GM12878 (cell line): Measurements from ENCODE around the gene SCTR. TPM values are rescaled to one million over a fixed set of nuclear protein-coding genes. Genes with fewer than 3 reads are reported as not detected.

Experiments used
- ATAC-seq: fragments of 200-7000 bp; cut with Tn5 transposase; 3 replicates; pipeline ENCODE4 v1.9.1; 2020; ENCODE audit warnings: mild to moderate bottlenecking, moderate library complexity
- BruUV-seq: library from RNA; stranded (reverse); fragments of 400-500 nt; replicated peaks from 2 replicates; lab custom pipeline; 2021; lab: Mats Ljungman, UMichigan
- CTCF ChIA-PET: fragments of 300-600 bp; sonication (Branson Sonifier 250); formaldehyde crosslinking; extraction: SDS; loops from one replicate; lab custom pipeline; 2021; ENCODE audit warnings: inconsistent platforms; lab: Yijun Ruan, JAX
- POLR2A ChIA-PET: fragments of 350-600 bp; formaldehyde crosslinking; extraction: SDS; loops from one replicate; lab custom pipeline; 2021; ENCODE audit warnings: inconsistent platforms; lab: Charles Lee
- RAD21 ChIA-PET: fragments of 300-600 bp; sonication (Branson Sonifier 250); formaldehyde crosslinking; loops from one replicate; lab custom pipeline; 2023; ENCODE audit warnings: antibody characterized with exemption; ENCODE audit not compliant: unreplicated experiment; lab: Charles Lee
- SMC1A ChIA-PET: fragments of 300-600 bp; sonication (Branson Sonifier 250); formaldehyde crosslinking; loops from one replicate; lab custom pipeline; 2023; ENCODE audit not compliant: unreplicated experiment, uncharacterized antibody; lab: Charles Lee
- DNase-seq: peaks from one replicate; pipeline ENCODE4 v3.0.0-alpha.2; 2011; ENCODE audit warnings: low read depth, low spot score
- FAIRE-seq: peaks from 3 replicates; lab custom pipeline; 2011; peaks lifted over from hg19 to GRCh38; lab: Jason Lieb, UNC
- H2AFZ ChIP-seq: 2 replicates; pipeline ENCODE4 v1.6.0; 2011; ENCODE audit warnings: low read depth, low read length, control low read depth; ENCODE audit not compliant: control insufficient read depth
- H3K27ac ChIP-seq: 2 replicates; pipeline ENCODE4 v1.5.1; 2011; ENCODE audit warnings: control low read depth; ENCODE audit not compliant: control insufficient read depth, insufficient read depth
- H3K27me3 ChIP-seq, 2 experiments: replicated peaks in 1 of 2; 2 replicates each; pipeline versions ENCODE4 v1.6.0 to v1.6.1; 2011; ENCODE audit warnings: low read length in 1 of 2; ENCODE audit not compliant: control insufficient read depth in 2 of 2, insufficient read depth in 2 of 2
- H3K36me3 ChIP-seq, 2 experiments: 2 replicates each; pipeline ENCODE4 v1.5.1; 2011; ENCODE audit warnings: low read length in 1 of 2; ENCODE audit not compliant: control insufficient read depth in 2 of 2, insufficient read depth in 2 of 2
- H3K4me1 ChIP-seq: 2 replicates; pipeline ENCODE4 v1.6.1; 2011; ENCODE audit warnings: mild to moderate bottlenecking, low read length, moderate library complexity, mixed read lengths; ENCODE audit not compliant: control insufficient read depth, insufficient read depth
- H3K4me2 ChIP-seq: 2 replicates; pipeline ENCODE4 v1.6.0; 2011; ENCODE audit warnings: control low read depth; ENCODE audit not compliant: control insufficient read depth, insufficient read depth
- H3K4me3 ChIP-seq: fragments of 200-600 bp; sonication (generic); 2 replicates; pipeline ENCODE4 v1.5.1; 2016
- H3K79me2 ChIP-seq: 2 replicates; pipeline ENCODE4 v1.6.0; 2011; ENCODE audit warnings: low read length; ENCODE audit not compliant: control insufficient read depth, insufficient read depth
- H3K9ac ChIP-seq: 2 replicates; pipeline ENCODE4 v1.8.0; 2011; ENCODE audit warnings: low read length, control low read depth, mixed read lengths; ENCODE audit not compliant: control insufficient read depth, insufficient read depth
- H3K9me3 ChIP-seq: replicated peaks from 3 replicates; pipeline ENCODE4 v1.5.1; 2011; ENCODE audit warnings: mild to moderate bottlenecking, low read length; ENCODE audit not compliant: control insufficient read depth, insufficient read depth
- H4K20me1 ChIP-seq: 2 replicates; pipeline ENCODE4 v1.6.0; 2011; ENCODE audit not compliant: control insufficient read depth, insufficient read depth
- BACH1 ChIP-seq: fragments of 450-650 bp; IDR thresholded peaks from 2 replicates; pipeline ENCODE4 v1.6.1; 2017; ENCODE audit warnings: mild to moderate bottlenecking, borderline replicate concordance
- BCL3 ChIP-seq: IDR thresholded peaks from 2 replicates; pipeline ENCODE4 v1.6.1; 2011; ENCODE audit warnings: borderline replicate concordance, low read depth, mild to moderate bottlenecking, moderate library complexity, low read length; ENCODE audit not compliant: insufficient read depth, poor library complexity, severe bottlenecking
- ESRRA ChIP-seq: IDR thresholded peaks from 2 replicates; pipeline ENCODE4 v1.6.1; 2012; ENCODE audit warnings: mild to moderate bottlenecking, low read length, improper control_type of control experiment
- HDAC2 ChIP-seq: fragments of 200-600 bp; sonication (generic); IDR thresholded peaks from 2 replicates; pipeline ENCODE4 v1.6.1; 2017
- IRF4 ChIP-seq: IDR thresholded peaks from 2 replicates; pipeline ENCODE4 v1.6.1; 2011; ENCODE audit warnings: low read depth, low read length
- MEF2B ChIP-seq: fragments of 450-650 bp; IDR thresholded peaks from 2 replicates; pipeline ENCODE4 v1.6.1; 2018; ENCODE audit warnings: mild to moderate bottlenecking, moderate library complexity; ENCODE audit not compliant: partially characterized antibody, poor library complexity, severe bottlenecking
- MYB ChIP-seq: fragments of 150-350 bp; IDR thresholded peaks from 2 replicates; pipeline ENCODE4 v1.6.1; 2014; ENCODE audit warnings: mild to moderate bottlenecking, low read depth, low read length, borderline replicate concordance
- MYC ChIP-seq: IDR thresholded peaks from 2 replicates; pipeline ENCODE4 v1.6.1; 2011; ENCODE audit warnings: mild to moderate bottlenecking, low read length, moderate library complexity, inconsistent platforms; ENCODE audit not compliant: insufficient read depth, insufficient replicate concordance, insufficient read length, severe bottlenecking
- NFYB ChIP-seq: IDR thresholded peaks from 2 replicates; pipeline ENCODE4 v1.6.1; 2011; ENCODE audit warnings: low read depth, mild to moderate bottlenecking, low read length, improper control_type of control experiment, moderate library complexity; ENCODE audit not compliant: insufficient read depth
- STAT3 ChIP-seq: IDR thresholded peaks from 2 replicates; pipeline ENCODE4 v1.6.1; 2011; ENCODE audit warnings: low read depth, low read length, improper control_type of control experiment
- ZNF24 ChIP-seq: fragments of 450-650 bp; IDR thresholded peaks from 2 replicates; pipeline ENCODE4 v1.6.1; 2017; ENCODE audit warnings: antibody characterized with exemption, mild to moderate bottlenecking
- ZNF274 ChIP-seq: IDR thresholded peaks from one replicate; pipeline ENCODE4 v1.8.0; 2011; ENCODE audit not compliant: insufficient read length, insufficient read depth
- WGBS: methylation state at CpG from one replicate; pipeline ENCODE4 v1.1.6; 2016; ENCODE audit warnings: low lambda C conversion rate; ENCODE audit not compliant: insufficient replicate concordance, insufficient coverage; ENCODE audit errors: missing lambda C conversion rate; 5-methylcytosine and 5-hydroxymethylcytosine counted together
- in situ Hi-C: fragments of 300-500 bp; cut with MboI; formaldehyde crosslinking; loops from 9 replicates; pipeline ENCODE4 v1.14.3; 2018; ENCODE audit warnings: mixed read lengths
- intact Hi-C: fragments of 100-400 bp; cut with micrococcal nuclease; formaldehyde crosslinking; loops from one replicate; pipeline ENCODE4 v1.14.2; 2022; ENCODE audit not compliant: unreplicated experiment
- polyA plus RNA-seq, 11 experiments: library from polyadenylated mRNA; depleted of rRNA in 4 of 11; unstranded in 6 of 11; stranded (reverse) in 5 of 11; fragments of >200 nt; fragmentation: Nextera tagmentation in 4 of 11; fragmentation: Illumina TruSeq in 1 of 11; extraction: Ambion mirVana in 4 of 11; extraction: Trizol in 1 of 11; gene quantifications; 1 replicate in 1 of 11; 2 replicates in 10 of 11; pipeline versions ENCODE4 v1.2.1 to v1.2.3, GENCODE V29; 2011 to 2016; ENCODE audit warnings: inconsistent platforms in 2 of 11, missing spikeins in 2 of 11, low read depth in 1 of 11
- total RNA-seq, 4 experiments: library from RNA; depleted of rRNA in 3 of 4; stranded (reverse); fragments of >200 nt in 3 of 4; fragmentation: Illumina TruSeq in 1 of 4; extraction: Trizol in 1 of 4; gene quantifications; 2 replicates each; pipeline versions ENCODE4 v1.2.1 to v1.2.3, GENCODE V29; 2013 to 2021

Gene SCTR
- total and polyA plus RNA-seq, 10 of the 15 experiments (the other 5 are each of a cell fraction or from before 2014, with no cell fraction given): 0.26 TPM; not detected in 9

- no peak for TF ChIP-seq ZNF274
- TF ChIP-seq HDAC2: no peak
- no peak for TF ChIP-seq MYB
- TF ChIP-seq MYC: no peak
- no peak for TF ChIP-seq BACH1
- TF ChIP-seq BCL3: no peak
- TF ChIP-seq ESRRA: no peak
- TF ChIP-seq NFYB: no peak
- no peak for TF ChIP-seq STAT3
- no peak for TF ChIP-seq ZNF24
- TF ChIP-seq IRF4: no peak
- no peak for TF ChIP-seq MEF2B
- Histone ChIP-seq H4K20me1 (no peaks in the 10 kb centered on the region), H3K4me1 (no peaks in the 10 kb centered on the region), H3K9me3 (no peaks in the 10 kb centered on the region), H3K27ac (no peak overlapping the region), H3K79me2 (no peaks in the 10 kb centered on the region), H2AFZ (no peak overlapping the region), H3K4me2 (no peak overlapping the region), H3K9ac (no peak overlapping the region), H3K36me3 (no peaks in the 10 kb centered on the region), H3K4me3 (no peak overlapping the region), H3K27me3 (no peaks in the 10 kb centered on the region; a peak in 1 of 4 replicates)
- DNase-seq (no peak), ATAC-seq (no peak), FAIRE-seq (no peak)
- POLR2A ChIA-PET: no interaction called here
- SMC1A ChIA-PET: no interaction called here
- in situ Hi-C loops (no loop called here), intact Hi-C loops (no loop called here)
- RAD21 ChIA-PET: no interaction called here
- BruUV-seq: no TSS peak
- CTCF ChIA-PET: no interaction called here
- 0% methylated on average over 1 of the region's 1 CpG for WGBS
These were observed 11.3 kb downstream of the SCTR start for GRCh38 chr2:119512946-119513345.
